ENCODE measurements around the gene SEC11C.
"Not testable (repeated sequence)": the region's sequence is repeated elsewhere in the genome, so short reads cannot be mapped to it uniquely, and the experiment has no call there.

Gene SEC11C

DNA sequence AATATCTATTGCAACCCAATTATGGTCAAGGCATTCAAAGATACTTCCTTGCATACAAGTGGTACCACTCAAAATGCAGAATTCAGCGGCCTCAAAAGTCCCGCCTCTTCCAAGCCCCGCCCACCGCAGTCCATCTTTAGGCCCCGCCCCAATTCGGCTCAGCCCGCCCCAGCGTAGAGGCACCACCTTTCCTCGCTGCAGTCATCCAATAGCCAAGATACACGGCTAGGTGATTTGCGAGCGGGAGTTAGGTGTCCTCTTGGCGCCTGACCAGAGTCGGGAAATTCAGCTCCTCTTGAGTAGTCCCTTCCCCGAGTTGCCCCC, 431 bp upstream of the SEC11C start:
- H3K4me3 ChIP-seq (ENCODE audit: low read depth, low read length), result peak overlapping the region; percentile 75
- TF ChIP-seq, protein P1, sequence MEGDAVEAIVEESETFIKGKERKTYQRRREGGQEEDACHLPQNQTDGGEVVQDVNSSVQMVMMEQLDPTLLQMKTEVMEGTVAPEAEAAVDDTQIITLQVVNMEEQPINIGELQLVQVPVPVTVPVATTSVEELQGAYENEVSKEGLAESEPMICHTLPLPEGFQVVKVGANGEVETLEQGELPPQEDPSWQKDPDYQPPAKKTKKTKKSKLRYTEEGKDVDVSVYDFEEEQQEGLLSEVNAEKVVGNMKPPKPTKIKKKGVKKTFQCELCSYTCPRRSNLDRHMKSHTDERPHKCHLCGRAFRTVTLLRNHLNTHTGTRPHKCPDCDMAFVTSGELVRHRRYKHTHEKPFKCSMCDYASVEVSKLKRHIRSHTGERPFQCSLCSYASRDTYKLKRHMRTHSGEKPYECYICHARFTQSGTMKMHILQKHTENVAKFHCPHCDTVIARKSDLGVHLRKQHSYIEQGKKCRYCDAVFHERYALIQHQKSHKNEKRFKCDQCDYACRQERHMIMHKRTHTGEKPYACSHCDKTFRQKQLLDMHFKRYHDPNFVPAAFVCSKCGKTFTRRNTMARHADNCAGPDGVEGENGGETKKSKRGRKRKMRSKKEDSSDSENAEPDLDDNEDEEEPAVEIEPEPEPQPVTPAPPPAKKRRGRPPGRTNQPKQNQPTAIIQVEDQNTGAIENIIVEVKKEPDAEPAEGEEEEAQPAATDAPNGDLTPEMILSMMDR (IDR thresholded peaks at IDR 0.05; ENCODE audit: low read depth, low read length), result no peak

DNA sequence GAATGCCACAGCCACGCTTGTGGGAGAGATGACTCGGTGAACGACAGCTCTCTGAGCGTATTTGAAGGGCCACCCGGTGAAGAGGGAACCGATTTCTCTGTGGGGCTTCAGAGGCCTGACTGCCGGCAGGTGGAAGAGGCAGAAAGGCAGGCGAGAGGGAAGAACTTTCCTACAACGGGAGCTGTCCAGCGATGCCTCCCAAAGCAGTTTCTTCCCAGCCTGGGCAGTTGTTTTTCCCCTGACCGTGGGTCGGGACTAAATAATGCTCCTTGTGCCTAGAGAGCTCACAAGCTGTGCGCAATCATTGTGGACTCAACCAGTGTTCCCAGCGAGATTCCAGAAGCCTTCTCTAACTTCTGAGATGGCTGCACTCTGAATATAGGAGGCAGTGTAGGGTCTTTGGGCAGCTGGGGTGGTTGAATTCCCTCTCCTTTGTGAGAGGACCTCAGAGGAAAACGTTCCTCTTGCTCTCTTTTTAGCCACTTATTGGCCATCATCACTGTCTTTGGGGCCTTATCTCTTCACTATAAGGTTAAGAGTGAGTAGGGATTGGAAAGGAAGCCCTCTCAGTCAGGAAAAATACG, 710 bp downstream of the SEC11C start:
- TF ChIP-seq, protein P1 (IDR thresholded peaks at IDR 0.05; ENCODE audit: low read depth, low read length), result no peak

DNA sequence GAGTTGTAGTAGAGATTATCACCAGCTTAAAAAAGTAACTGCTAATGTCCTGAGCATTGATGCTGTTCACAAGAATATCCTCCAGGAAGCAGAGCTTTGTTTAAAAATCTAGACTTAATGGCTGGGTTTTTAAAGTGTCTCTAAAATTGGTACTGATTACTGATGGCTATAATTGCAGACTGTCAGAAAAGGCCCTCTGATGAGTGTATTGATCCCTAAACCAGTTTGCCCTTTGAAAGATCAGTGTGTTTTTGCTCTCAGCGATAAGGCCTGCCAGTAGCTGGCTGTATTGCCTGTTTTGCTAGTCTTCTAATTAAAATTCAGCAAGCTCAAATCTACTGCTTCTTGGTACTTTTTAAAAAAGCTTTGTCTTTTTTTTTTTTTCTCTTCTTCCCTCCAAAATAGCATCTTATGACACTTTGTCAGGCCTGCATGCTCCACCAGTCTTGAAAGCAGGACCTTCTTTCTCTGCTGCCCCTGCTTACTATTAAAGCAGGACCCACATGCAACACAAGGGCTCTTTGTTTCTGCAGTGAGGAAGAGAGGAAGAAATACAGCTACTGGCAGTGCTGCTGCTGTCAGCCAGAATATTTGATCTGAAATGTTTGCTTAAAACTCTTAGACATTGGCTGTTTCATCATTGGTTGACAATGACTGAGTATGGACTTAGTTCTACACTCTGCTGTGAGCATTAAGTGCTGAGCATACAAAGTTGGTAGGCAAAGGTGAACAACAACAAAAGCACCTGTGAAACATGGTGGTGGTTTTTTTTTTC, 1.8 kb downstream of the SEC11C start:
- TF ChIP-seq, protein P1 (IDR thresholded peaks at IDR 0.05; ENCODE audit: low read depth, low read length), result no peak
- H3K4me3 ChIP-seq (ENCODE audit: low read depth, low read length), result no peak overlapping the region

More for the DNA sequence above, 710 bp downstream of the SEC11C start:
- peak overlapping the region; percentile 75 for H3K4me3 ChIP-seq (ENCODE audit: low read depth, low read length)

DNA sequence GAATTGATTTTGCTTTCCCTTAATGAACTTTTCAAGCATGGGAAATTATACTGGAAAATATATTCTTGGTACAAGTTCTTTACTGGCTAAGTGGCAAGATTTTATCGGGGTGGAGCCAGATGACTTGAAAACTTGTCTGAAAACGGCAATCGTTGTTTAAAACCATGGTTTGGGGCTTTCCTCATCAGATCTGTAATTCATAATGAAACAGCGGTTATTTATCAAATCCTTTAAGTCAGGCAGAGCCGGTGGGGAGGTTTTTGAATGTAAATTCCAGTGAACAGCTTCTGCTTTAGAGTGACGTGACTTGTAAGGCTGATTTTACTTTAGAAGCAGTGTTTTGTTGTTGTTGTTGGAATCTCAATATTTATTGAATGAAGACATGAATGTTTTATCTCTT, 2.6 kb downstream of the SEC11C start:
- H3K4me3 ChIP-seq (ENCODE audit: low read depth, low read length), result no peak overlapping the region
- TF ChIP-seq, protein P1 (IDR thresholded peaks at IDR 0.05; ENCODE audit: low read depth, low read length), result no peak

DNA sequence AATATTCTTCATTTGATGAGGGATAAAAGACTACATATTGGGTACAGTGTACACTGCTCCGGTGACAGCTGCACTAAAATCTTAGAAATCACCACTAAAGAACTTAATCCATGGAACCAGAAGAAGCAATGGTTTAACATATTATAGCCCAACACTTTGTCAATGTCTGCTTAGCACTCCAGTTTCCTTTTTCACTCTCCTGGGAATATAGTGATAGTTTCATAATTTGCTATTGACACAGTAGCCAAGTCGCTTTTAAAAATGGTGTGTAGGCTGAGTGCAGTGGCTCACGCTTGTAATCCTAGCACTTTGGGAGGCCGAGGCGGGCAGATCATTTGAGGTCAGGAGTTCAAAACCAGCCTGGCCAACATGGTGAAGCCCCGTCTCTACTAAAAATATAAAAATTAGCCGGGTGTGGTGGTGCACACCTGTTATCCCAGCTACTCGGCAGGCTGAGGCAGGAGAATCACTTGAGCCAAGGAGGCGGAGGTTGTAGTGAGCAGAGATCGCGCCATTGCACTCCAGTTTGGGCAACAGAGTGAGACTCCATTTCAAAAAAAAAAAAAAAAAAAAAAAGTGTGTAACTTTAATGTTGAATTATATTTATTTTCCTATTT, 3.2 kb downstream of the SEC11C start:
- H3K4me3 ChIP-seq (ENCODE audit: low read depth, low read length), result not testable (repeated sequence)

DNA sequence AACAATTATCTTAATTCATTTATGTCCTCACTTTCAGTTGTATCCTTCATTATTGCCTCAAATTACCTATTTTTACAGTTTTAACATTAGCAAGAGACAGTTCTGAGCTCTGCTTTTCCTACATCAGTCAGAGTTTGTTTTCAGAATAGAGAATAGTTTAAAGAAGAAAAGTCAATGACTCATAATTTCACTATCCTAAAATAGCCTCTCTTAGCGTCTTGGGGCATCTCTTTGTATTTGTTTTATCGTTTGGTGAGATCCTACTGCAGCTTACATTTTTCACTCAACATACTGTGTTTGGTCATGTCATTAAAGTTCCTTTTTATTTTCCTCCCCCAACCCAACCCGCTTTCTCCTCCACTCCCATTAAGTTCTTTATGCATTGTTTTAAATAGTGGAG, 3.8 kb downstream of the SEC11C start:
- TF ChIP-seq, protein P1 (IDR thresholded peaks at IDR 0.05; ENCODE audit: low read depth, low read length), result no peak
- no peak overlapping the region for H3K4me3 ChIP-seq (ENCODE audit: low read depth, low read length)

DNA sequence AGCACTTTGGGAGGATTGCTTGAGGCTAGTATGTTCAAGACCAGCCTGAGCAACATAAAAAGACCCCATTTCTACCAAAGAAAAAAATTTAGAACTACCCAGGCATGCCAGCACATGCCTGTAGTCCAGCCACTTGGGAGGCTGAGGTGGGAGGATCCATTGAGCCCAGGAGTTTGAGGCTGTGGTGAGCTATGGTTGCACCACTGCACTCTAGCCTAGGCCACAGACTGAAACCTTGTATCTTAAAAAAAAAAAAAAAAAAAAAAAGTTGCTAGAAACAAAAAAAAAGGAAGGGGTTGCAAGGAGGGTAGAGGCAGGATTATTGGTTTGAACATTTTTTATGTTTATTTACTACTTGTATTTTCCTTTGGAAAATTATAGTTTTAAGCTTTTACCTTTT, 4.8 kb downstream of the SEC11C start:
- no peak overlapping the region for H3K4me3 ChIP-seq (ENCODE audit: low read depth, low read length)
- TF ChIP-seq, protein P1 (IDR thresholded peaks at IDR 0.05; ENCODE audit: low read depth, low read length), result no peak
